KMS-11 (cell line): ENCODE results near the gene FBXW7.

ENCODE experiments used
- H2AFZ ChIP-seq: fragments of 200-600 bp; sonication (generic); 2 replicates; pipeline ENCODE4 v1.6.1; 2016; ENCODE audit warnings: antibody characterized with exemption, mixed run types, low read depth
- H3K27ac ChIP-seq: fragments of 200-600 bp; sonication (generic); 2 replicates; pipeline ENCODE4 v1.6.1; 2016; ENCODE audit warnings: mild to moderate bottlenecking, mixed run types
- H3K27me3 ChIP-seq: fragments of 200-600 bp; sonication (generic); 2 replicates; pipeline ENCODE4 v1.6.1; 2017; ENCODE audit warnings: mild to moderate bottlenecking, low read depth, mixed run types, moderate library complexity; ENCODE audit not compliant: insufficient read depth
- H3K36me3 ChIP-seq: fragments of 200-600 bp; sonication (generic); 2 replicates; pipeline ENCODE4 v1.6.1; 2017; ENCODE audit warnings: mild to moderate bottlenecking, mixed run types; ENCODE audit not compliant: insufficient read depth
- H3K4me1 ChIP-seq: fragments of 200-600 bp; sonication (generic); 2 replicates; pipeline ENCODE4 v1.6.1; 2016; ENCODE audit warnings: mild to moderate bottlenecking, low read depth, mixed run types; ENCODE audit not compliant: poor library complexity, severe bottlenecking
- H3K4me2 ChIP-seq: fragments of 200-600 bp; sonication (generic); 2 replicates; pipeline ENCODE4 v1.7.0; 2016; ENCODE audit warnings: mild to moderate bottlenecking, mixed run types
- H3K4me3 ChIP-seq: fragments of 200-600 bp; sonication (generic); IDR thresholded peaks from 2 replicates; pipeline ENCODE4 v1.6.1; 2017; ENCODE audit warnings: low read depth, low read length, mixed read lengths; ENCODE audit not compliant: insufficient read depth
- H3K79me2 ChIP-seq: fragments of 200-600 bp; sonication (generic); 2 replicates; pipeline ENCODE4 v1.6.1; 2016; ENCODE audit warnings: low read depth, mixed run types; ENCODE audit not compliant: insufficient read depth
- H3K9ac ChIP-seq: fragments of 200-600 bp; sonication (generic); 2 replicates; pipeline ENCODE4 v1.6.1; 2016; ENCODE audit warnings: mild to moderate bottlenecking, mixed run types
- H4K20me1 ChIP-seq: fragments of 200-600 bp; sonication (generic); 2 replicates; pipeline ENCODE4 v1.6.1; 2016; ENCODE audit warnings: mild to moderate bottlenecking, mixed run types; ENCODE audit not compliant: insufficient read depth
- TF ChIP-seq, protein P1 (sequence below): fragments of 200-600 bp; sonication (generic); conservative IDR thresholded peaks from 2 replicates; pipeline ENCODE4 v1.6.1; 2017; ENCODE audit warnings: low read depth, mild to moderate bottlenecking, antibody characterized with exemption, low read length, moderate library complexity, mixed read lengths

FBXW7 gene

DNA sequence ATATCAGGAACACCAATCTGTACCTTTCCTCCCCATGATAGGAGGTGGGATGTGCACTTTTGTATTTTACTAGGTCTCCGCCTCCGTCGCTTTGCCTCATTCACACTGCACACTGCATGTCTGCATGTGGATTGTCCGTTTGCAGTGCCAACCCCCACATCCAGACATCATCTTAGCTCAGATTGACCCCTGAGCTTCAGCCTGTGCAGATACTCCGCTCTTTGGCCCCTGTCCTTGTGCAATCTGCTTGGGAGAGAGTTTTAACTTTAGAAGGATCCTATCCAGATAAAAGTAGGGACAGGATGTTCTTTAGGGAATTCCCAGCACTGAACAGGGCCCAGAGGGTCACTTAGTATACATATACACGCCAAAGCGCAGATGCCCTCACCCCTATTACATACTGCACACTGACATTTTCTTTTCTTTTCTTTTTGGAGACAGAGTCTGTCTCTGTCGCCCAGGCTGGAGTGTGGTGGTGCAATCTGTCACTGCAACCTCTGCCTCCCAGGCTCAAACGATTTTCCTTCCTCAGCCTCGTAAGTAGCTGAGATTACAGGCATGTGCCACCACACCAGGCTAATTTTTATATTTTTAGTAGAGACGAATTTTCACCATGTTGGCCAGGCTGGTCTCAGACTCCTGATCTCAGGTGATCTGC lies 43.3 kb upstream of the FBXW7 start:
- TF ChIP-seq, protein P1, sequence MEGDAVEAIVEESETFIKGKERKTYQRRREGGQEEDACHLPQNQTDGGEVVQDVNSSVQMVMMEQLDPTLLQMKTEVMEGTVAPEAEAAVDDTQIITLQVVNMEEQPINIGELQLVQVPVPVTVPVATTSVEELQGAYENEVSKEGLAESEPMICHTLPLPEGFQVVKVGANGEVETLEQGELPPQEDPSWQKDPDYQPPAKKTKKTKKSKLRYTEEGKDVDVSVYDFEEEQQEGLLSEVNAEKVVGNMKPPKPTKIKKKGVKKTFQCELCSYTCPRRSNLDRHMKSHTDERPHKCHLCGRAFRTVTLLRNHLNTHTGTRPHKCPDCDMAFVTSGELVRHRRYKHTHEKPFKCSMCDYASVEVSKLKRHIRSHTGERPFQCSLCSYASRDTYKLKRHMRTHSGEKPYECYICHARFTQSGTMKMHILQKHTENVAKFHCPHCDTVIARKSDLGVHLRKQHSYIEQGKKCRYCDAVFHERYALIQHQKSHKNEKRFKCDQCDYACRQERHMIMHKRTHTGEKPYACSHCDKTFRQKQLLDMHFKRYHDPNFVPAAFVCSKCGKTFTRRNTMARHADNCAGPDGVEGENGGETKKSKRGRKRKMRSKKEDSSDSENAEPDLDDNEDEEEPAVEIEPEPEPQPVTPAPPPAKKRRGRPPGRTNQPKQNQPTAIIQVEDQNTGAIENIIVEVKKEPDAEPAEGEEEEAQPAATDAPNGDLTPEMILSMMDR = no peak
- H3K4me2 ChIP-seq = no peak overlapping the region
- no peaks in the 10 kb centered on the region for H3K27me3 ChIP-seq
- H3K9ac ChIP-seq = no peak overlapping the region
- H3K79me2 ChIP-seq = no peaks in the 10 kb centered on the region
- H3K27ac ChIP-seq = no peak overlapping the region
- peaks cover under 1% of the 10 kb centered on the region for H3K4me1 ChIP-seq
- H3K36me3 ChIP-seq = no peaks in the 10 kb centered on the region
- no peak overlapping the region for H2AFZ ChIP-seq
- no peak overlapping the region for H3K4me3 ChIP-seq
- H4K20me1 ChIP-seq = no peaks in the 10 kb centered on the region

DNA sequence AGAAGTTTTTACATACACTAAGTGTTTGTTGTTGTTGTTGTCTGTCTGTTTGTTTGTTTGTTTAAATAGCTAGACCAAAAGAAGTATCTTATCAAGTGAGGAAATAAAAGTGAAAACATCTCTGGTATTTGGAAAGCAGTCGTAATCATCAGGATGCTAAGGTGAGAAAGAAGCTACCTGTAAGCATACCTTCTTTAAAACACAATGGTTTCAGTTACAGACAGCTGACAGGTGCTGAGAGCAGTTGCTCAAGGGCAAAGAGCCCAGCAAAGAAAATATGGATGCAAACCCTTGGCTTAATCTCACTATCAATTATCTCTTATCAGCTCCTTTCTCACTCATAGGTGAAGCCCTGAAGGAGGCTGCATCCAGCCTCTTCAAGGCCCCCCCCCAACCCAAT lies 42.8 kb upstream of the FBXW7 start:
- Histone ChIP-seq H3K9ac (no peak overlapping the region), H3K4me2 (no peak overlapping the region), H3K36me3 (no peaks in the 10 kb centered on the region), H2AFZ (no peak overlapping the region), H3K27ac (no peak overlapping the region), H4K20me1 (no peaks in the 10 kb centered on the region), H3K4me3 (no peak overlapping the region), H3K4me1 (no peaks in the 10 kb centered on the region), H3K79me2 (no peaks in the 10 kb centered on the region), H3K27me3 (no peaks in the 10 kb centered on the region)
- TF ChIP-seq, protein P1 = no peak

DNA sequence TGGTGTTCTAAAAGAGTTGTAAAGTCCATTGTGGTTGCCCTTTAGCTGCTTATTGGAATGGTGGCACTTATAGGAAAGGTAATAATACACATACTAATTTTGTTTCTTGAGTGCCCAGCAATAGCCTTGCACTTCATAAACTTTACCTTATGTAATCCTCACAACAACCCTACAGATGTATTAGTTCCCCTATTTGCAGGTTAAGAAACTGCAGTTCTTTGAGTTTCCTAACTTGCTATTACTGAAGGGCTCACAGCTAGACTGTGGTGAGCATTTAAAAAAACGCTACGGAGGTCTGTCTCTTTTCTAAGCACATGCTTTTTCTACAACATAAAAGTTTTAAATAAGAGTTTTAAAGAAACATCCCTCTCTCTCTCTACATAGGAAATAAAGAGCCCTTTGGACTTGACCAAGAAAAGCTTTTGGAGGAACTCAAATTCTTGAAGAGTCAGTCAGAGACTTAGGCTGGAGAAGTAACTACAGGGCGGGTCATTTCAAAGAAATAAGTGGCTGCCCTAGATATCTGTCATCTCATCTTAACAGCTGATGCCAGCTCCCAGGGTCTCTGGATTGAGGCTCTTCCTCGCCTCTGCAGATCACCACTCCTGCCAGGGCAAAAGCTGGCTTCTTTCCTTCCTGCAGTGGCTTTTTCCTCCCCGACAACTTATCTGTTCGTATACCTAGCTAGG lies 42.0 kb upstream of the FBXW7 start:
- H4K20me1 ChIP-seq = no peaks in the 10 kb centered on the region
- H3K27ac ChIP-seq = no peak overlapping the region
- no peaks in the 10 kb centered on the region for H3K27me3 ChIP-seq
- no peaks in the 10 kb centered on the region for H3K4me1 ChIP-seq
- no peak overlapping the region for H3K4me2 ChIP-seq
- no peak overlapping the region for H2AFZ ChIP-seq
- H3K79me2 ChIP-seq = no peaks in the 10 kb centered on the region
- H3K4me3 ChIP-seq = no peak overlapping the region
- H3K9ac ChIP-seq = no peak overlapping the region
- no peaks in the 10 kb centered on the region for H3K36me3 ChIP-seq
- TF ChIP-seq, protein P1 = no peak

DNA sequence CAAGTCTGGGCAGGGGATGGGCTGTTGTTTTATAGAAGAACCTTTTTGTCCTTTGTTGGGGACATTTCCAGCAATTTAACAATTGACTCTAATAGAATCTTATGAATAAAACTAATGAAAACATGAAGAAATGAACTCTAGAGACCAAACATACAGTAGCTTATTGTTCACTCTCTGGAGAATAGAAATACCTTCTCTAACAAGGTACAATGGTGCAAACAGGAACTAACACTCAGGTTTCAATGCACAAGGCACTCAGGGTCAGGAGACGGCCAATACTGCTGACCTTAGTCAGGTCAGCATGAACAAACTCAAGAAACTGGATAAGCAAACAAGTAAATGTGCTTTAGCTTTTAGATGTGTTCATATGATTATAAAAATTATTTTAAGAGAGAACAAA lies 39.6 kb upstream of the FBXW7 start:
- no peaks in the 10 kb centered on the region for H3K79me2 ChIP-seq
- TF ChIP-seq, protein P1 = no peak
- H3K27ac ChIP-seq = no peak overlapping the region
- no peak overlapping the region for H3K4me2 ChIP-seq
- H3K27me3 ChIP-seq = no peaks in the 10 kb centered on the region
- H4K20me1 ChIP-seq = no peaks in the 10 kb centered on the region
- no peak overlapping the region for H3K4me3 ChIP-seq
- no peak overlapping the region for H2AFZ ChIP-seq
- H3K36me3 ChIP-seq = no peaks in the 10 kb centered on the region
- no peak overlapping the region for H3K9ac ChIP-seq
- no peaks in the 10 kb centered on the region for H3K4me1 ChIP-seq
